ENCODE results near the gene DEFB123.

Gene DEFB123

DNA sequence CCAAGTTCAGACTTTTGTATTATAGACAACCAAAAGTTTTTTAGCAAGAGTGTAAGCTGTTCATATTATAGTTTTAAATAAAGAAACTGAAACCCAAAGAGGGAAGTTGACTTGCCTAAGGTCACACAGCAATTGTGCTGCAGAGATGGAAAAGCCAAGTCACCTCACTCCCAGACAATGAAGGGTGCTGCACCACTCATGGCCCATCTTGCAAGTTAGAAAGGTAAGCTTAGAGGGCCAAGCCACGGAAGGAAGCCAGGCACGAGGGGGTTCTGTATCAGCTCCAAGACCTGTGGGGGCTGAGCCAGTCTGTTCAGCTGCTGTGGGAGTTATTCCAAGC is 33.6 kb downstream of the DEFB123 start:
- DNase-seq (ENCODE audit: low spot score) = peak; percentile 47

DNA sequence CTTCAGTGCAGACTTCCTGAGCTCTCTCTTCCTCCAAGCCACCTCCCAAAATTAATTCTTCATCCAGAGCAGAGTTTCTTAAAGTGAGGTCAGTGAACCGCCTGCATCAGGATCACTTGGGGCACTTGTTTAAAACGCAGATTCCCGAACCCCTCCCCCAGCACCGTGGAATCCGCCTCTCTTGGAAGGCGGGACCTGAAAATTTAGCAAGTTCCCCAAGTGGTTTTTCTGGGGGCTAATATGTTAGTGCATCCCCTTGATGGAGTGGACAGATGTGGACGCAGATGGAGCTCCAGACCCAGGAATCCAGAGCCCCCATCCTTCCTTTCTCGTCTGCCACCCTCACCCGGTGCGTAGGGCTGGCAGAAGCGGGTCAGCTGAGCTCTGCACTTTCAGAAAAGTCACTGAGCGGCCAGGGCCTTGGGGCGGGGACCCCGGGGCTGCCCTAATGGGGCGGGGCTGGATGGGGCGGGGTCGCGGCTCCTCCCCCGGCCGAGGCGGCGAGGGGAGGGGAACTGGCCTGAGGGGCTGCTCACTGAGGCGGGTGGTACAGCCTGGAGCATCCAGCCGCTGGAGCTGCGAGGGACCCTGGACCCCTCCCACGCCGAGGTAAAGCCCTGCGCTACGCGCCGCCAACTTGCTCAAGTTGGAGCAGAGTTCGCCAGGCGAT is 34.5 kb downstream of the DEFB123 start, which contains the start of the genes DEFB124 and REM1:
TSS of gene DEFB124 (minus strand) at position 370 of the 670 bp plus-strand sequence. CDS start 2,114 bp downstream, outside the sequence.
TSS of gene REM1 (plus strand) at position 531 of the 670 bp plus-strand sequence. CDS start 1,158 bp downstream, outside the sequence.
- DNase-seq (ENCODE audit: low spot score) = no peak

DNA sequence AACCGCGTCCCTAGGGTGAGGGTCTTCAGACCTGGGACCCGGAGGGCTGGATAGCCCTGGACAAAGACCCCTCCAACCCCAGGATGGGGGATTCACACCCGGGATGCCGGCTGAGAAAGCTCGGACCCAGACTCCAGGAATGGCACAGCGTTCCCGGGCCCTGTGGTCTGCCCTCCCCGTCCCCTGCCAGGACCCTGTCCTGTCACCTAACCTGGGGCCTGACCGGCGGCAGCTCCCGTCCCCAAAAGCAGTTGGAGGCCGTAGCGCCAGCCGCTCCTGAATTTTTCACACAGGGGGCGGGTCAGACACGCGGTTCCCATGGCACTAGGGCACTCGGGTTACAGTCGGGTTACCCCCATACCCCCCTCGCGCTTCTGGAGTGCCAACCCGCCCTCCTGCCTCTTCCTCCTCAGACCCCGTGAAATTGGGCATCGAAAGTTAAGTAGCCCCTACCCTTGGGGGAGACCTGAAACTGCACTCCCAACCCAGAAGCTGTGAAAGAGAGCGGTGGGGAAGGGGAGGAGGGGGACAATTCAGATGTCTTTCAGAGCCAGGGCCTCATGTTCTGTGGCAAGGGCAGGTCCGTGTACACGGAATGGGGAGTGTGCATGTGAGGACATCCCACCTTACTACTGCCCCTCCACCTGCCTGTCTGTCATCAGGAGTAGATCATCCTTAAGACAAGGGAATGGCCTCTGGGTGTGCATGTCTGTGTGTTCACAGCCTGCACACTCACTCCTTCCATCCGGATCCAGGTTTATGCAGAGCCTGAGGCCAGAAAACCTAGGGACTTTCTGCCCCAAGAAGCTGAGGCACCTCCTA is 35.3 kb downstream of the DEFB123 start:
- no peak for DNase-seq (ENCODE audit: low spot score)

DNA sequence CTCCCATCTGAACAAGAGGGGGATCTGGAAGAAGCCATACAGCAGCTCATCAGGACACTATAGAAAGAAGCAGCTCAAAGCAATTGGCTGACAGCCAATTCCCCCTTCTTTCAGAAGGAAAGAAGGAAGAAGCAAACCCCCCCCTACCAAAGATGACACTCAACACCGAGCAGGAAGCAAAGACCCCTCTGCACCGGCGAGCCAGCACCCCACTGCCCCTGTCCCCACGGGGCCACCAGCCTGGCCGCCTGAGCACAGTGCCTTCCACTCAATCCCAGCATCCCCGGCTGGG is 35.8 kb downstream of the DEFB123 start:
- DNase-seq (ENCODE audit: low spot score) = no peak

DNA sequence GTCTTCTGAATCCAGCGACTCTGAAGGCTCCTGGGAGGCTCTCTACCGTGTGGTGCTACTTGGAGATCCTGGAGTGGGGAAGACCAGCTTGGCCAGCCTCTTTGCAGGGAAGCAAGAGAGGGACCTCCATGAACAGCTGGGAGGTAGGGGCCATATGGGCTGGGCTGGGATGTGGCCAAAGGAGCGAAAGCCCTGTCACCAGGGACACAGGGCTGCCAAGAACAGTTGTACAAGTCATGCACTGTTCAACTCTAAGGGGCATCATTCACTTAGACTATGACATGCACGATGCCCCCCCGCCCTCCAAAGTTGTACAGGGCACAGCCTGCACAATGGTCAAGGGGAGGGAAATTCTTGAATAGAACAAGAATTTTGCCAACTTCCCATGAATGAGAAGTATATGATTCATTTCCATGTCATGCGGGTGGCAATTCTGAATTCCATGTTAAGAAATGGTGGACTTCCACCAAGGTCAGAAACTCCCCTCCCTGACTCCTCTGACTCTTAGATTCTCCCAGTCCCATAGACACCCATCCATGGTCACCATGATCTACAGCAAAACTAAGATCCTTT is 36.3 kb downstream of the DEFB123 start:
- DNase-seq (ENCODE audit: low spot score) = no peak

DNA sequence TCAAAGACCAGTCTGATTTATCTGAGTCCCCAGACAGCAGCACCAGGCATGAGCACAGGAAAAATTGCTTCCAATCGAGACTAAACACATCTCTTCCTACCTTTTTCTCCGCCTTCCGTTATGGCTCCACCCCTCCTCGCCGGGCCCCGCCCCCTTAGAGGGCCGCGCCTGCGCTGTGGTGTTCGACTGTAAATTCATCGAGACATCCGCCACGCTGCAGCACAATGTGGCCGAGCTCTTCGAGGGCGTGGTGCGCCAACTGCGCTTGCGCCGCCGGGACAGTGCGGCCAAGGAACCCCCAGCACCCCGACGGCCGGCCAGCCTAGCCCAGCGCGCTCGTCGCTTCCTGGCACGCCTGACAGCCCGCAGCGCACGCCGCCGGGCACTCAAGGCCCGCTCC is 43.6 kb downstream of the DEFB123 start:
- no peak for DNase-seq (ENCODE audit: low spot score)

DNA sequence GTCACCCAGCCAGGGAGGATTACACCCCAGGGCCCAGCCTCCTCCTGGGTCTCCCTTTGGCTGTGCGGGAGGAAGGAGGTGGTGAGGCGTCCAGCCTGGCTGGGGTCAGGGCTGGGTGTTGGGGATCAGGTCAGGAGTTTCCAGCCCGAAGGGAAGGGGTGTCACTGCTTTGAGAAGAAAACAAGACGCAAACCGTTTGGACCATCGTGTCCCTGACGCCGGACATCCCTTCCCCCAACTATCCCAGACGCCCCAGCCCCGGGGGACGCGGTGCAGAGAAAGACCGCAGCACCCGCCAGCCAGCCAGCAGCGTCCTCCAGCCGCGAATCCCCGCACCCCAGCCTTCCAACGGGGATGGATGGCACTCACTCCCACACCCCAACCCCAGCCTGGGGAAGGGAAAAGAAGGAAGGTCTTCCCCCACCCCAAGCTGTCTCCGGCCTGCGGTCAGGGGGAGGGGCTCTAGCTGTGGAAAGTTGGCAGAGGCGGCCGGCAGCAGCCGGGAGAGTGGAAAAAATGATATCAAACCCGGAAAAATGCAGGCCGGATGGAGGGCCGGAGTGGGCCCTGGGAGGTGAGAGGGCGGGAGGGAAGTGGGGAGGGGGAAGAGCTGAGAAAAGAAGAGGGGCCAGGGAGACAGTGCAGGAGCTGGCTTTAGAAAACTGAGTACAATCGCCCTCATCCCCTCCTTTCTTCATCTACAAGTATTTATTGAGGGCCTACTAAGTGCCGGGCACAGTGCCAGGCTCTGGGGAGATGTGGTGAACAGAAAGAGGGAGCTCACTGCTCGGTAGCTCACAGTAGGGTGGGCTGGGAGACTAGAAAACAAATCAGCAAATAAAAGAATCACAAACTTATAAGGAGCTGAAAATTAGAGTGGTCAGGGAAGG is 45.3 kb downstream of the DEFB123 start:
- DNase-seq (ENCODE audit: low spot score) = no peak

DNA sequence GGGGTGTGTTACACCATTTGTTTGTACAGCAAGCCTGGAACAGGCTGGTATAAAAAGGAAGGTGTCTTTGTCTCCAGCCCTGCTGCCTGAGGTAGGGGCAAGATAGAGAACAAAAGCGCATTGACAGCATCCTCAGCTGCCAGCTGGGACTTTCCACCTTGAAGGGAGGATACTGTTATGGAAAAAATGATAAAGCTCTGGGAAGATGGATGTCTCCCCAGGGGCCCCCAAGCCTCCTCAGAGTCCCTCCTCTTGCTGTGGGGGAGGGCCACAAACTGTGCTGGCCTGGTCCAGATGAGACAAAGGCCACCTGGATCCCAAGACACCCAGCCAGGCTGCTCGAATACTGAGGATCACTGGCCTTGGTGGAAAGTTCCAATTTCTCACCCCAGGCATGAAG is 47.7 kb downstream of the DEFB123 start:
- no peak for DNase-seq (ENCODE audit: low spot score)

DNA sequence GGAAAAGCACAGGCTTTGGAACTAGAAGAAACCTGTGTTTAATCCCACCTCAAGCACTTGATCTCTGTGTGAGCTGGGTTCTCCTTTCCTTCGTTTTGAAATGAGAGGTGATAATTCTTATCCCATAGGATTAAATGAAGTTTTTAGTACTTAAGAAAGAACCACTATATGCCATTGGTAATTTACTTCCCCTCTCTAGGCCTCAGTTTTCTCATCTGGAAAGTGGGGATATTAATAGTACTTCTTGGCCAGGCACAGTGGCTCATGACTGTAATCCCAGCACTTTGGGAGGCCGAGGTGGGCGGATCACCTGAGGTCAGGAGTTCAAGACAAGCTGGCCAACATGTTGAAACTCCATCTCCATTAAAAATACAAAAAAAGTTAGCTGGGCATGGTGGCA is 48.7 kb downstream of the DEFB123 start:
- no peak for DNase-seq (ENCODE audit: low spot score)

DNA sequence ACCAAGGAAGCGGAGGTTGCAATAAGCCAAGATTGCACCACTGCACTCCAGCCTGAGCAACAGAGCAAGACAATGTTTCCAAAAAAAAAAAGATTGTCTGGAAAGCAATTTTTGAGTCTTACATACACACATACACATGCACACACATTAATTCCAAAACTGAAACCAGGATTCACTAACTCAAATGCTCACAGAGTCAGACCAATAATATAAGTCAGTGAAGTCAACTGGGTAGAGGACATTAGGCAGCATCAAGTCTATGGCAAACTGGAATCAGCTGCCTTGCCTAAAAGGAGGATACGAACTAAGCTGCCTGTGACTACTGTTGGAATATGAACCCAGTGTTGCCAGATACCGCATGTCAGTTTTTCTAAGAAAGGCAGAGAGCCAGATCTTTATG is 50.3 kb downstream of the DEFB123 start:
- DNase-seq (ENCODE audit: low spot score) = no peak

DNA sequence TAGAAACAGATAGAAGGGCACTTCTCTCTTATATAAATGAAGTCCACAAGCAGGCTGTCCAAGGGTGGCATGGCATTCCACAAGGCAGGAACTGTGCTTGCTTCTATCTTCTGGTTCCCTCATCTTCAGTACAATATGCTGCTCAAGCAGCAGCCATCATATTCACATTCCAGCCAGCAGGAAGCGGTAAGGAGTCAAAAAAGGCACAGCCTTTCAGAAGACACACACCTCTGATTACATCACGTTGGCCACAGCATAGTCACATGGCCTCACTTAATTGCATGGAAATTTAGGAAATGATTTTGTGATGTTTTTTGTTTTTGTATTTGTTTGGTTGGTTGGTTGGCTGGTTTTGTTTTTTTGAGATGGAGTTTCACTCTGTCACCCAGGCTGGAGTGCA is 53.7 kb downstream of the DEFB123 start:
- DNase-seq (ENCODE audit: low spot score) = peak; percentile 46

DNA sequence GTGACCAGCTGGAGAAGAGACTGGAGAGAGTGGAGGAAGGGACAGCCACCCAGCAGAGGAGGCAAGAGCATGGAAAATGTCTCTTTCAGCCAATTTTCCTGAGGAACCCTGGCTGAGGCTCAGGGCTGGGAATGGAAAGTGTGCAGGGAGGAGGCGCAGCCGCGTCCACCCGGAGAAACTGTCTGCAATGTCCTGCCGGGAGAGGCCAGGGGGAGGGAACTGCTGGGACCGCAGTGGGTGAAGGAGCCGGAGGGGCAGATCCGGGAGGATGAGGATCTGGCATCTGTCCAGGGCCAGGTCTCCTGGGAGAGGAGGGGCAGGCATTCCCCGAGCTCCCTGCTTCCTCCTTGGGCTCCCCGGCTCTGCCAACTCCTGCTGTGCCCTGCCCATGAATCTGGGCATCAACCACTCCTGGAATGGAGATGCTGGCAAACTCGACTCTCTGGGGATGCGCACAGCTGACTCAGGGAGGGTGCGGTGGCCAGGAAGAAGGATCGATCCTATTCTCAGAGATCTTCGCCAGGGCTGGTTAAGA is 56.4 kb downstream of the DEFB123 start:
- DNase-seq (ENCODE audit: low spot score) = no peak

DNA sequence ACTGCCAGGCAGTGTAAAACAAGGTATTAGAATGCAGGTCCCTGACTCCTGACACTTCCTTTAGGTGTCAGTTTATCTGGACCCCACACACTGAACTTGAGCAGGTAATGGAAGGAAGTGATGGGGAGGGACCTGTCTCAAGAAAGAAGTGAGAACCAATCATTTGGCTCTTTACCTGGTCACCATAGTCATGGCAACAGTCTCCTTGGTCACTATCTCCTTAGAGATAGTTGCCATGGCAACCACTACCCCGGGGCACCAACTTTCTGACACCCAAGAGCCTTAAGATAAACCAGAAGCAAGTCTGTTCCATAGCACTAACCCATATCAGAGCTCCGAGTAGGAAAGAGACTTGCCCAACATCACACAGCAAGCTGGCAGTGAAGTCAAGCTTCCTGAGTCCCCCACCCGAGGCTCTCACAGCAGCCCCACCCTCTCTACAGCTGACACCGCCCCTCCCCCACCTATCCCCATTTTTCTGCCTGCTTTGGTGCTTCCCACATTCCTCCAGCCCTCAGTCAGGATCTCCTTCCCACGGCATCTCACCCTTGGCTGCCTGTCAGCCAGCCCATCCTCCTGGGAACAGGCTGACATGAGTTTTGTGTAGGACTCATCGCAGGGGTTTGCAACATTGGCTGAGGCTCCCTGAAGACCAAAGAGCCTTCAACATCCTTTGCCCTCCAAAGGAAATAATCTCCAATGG is 57.6 kb downstream of the DEFB123 start:
- DNase-seq (ENCODE audit: low spot score) = no peak
